Measurements from ENCODE around the gene PLCB1.

The PLCB1 gene

DNA sequence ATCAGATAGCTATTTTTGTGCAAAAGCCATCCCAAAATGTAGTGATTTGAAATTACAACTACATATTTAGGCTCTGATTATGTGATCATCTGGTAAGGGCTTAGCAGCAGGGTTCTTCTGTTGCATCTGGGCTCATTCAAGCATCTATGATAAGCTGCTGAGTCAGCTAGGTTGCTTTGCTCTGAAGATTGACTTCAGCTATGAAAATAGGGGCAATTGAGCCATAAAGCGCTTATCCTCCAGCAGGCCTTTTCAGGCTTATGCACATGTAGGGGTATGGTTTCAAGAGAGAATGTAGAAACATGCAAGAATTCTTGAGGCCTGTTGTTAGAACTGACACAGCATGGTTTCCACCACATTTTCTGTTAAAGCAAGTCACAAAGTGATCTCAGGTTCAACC is 114.1 kb downstream of the PLCB1 start:
- no peak for DNase-seq (ENCODE audit: low spot score)

DNA sequence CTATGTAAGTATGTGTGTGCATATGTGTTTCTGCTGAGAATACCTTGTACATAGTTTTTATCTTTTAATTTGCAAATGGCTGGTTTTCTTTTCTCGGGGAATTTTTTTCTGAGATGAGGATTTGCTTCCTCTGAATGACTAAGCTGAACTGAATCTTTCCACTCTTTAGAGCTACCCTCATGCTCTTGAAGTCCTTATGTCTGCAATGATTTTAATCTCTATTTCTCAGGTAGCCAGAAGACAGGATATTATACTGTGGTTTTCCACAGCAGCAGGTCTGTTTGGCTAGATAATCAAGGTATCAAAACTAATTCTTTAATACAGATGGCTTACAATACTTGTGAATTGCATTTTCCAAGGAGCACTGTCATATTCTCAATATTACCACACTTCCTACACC is 114.7 kb downstream of the PLCB1 start:
- no peak for DNase-seq (ENCODE audit: low spot score)

DNA sequence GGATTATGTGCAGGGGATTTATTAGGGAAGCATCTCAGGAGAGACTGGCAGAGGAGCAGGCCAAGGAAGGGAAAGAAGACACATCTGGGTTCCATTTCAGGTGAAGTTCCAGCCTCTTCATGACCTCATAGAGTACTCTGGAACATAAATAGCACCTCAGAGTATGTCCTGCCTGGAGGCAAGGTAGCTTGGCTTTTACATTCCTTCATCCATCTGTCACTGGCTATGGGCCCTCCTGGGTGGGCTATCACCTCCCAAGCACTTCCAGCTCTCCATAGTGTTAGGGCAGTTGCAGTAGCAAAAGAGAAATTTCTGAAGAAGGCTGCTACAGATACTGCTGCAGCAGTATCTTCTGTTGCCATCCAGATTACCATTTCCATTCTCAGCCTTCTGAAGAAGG is 116.0 kb downstream of the PLCB1 start:
- DNase-seq (ENCODE audit: low spot score) = no peak

DNA sequence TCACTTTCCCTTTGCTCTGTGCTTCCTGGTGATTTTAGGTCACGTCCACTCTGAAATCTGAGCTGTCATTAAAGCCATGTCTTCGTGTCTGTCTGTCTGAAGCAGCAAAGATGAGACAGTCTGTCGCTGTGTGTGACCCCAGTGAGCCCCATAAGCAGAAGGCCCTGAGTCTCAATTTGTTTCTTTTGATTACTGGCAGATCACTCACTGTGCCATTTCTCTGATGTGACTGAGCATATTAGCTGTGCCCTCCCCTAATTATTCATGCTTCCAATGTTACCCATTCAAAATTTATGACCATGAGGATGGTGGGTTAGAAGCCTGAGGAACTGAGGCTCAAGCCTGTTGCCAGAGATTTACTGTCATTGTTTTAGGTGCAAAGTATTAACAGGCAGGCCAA is 117.6 kb downstream of the PLCB1 start:
- no peak for DNase-seq (ENCODE audit: low spot score)

DNA sequence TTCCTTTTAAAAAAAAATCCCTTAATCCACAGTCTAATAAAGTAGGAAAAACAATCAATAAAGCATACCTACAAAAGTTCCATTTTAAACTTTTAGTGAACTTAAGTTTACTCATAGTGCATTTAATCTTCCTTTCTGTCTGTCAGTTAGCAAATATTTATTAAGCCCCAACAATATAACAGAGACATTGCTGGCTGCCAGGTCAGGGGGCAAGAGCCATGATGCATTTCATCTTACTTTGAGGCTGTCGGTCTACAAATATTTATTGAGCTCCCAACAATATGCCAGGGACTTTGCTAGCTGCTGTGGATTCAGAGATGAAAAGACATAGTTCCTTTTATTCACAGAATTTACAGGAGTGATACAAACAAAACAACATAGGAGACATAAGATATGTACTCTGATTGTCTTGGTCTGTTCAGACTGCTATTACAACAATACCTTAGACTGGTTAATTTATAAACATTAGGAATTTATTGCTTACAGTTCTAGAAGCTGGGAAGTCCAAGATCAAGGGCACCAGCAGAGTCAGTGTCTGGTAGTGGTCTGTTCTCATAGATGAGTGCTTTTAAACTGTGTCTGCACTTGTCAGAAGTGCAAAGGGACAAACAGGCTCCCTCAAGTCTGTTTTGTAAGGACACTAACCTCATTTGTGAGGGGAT is 118.6 kb downstream of the PLCB1 start:
- DNase-seq (ENCODE audit: low spot score) = no peak

DNA sequence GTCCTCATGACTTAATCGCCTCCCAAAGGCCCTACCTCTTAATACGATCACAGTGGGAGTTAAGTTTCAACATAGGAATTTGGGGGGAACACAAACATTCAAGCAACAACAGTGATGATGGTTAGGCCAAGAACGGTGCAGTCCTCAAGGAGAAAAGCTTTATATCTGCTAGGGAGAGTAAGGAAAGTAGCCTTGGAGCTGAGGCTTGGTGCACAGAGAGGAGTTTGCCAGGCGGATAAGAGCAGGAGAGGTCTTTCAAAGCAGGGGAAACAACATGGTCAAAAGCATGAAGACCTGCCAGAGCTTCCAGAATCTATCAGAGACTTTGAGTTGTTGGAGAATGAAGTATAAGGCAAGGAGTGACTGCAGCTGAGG is 119.1 kb downstream of the PLCB1 start:
- DNase-seq (ENCODE audit: low spot score) = no peak

DNA sequence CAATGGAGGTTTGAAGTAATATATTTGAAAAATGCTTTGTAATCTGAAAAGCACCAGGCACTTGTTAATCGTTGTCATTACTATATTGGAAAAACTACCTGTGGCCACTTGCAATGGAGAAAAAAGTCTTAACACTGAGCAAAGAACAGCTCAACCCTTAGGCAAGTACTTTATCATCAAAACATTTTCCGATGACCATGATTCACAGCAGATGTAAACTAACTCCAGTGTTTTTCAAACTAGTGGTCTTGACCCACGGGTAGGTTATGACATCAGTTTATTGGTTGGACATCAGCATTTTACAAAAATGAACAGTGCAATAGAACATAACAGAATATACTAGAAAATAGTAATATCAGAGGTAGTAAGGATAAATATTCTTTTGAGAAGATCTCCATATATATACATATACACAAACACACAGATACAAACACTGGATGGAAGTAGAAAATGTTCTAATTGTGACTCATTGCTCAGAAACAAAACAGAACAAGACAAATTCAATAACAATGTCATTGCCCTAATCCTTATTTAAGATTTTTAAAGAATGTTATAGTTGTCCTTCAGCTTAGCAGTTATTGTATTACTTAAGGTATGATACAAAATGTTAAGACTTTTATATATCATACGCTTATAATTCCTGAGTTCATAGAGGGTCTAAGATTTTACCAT is 123.0 kb downstream of the PLCB1 start:
- DNase-seq (ENCODE audit: low spot score) = no peak

DNA sequence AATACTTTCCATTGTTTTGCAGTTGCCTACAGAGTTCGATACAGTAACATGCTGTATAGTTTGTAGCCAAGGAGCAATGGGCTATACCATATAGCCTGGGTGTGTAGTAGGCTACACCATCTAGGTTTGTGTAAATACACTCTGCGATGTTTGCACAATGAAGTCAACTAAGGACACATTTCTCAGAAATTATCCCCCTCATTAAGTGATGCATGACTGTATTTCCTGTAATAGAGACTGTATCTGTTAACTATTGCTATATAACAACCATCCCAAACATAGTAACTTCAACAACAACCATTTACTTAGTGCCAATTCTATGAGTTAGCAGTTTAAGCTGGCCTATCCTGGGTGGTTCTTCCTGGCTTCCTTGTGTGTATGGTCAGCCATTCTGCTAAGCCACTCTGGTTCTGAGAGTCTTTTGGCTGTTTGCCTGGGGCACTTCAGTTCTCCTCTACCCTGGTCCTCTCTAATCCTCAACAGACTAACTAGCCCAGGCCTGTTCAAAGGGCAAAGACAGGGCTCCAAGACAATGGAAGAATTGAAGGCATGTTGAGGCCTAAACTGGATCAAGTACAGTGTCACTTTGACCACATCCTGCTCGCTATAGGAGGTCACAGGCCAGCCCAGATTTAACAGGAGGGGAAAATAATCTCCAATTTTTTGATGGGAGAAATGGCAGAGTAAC is 124.0 kb downstream of the PLCB1 start:
- no peak for DNase-seq (ENCODE audit: low spot score)

DNA sequence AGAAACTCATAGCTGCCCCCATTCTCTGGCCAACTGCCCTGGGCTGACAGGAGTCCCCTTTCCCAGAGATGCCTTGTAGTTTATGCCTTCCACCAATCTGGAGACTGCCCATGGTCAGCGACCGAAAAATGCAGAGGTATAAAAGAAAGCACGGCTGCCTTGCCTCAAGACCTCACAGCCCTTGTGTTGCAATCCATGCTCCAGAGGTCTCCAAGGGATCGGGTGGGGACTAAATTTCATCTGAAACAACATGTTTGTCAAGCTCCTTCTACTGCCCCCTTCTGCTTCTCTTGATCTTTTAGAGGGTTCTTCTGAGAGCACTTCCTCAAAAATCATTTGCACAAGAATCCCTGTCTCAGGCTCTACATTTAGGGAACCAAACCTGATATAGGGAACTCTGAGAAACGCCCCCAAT is 128.8 kb downstream of the PLCB1 start:
- no peak for DNase-seq (ENCODE audit: low spot score)

DNA sequence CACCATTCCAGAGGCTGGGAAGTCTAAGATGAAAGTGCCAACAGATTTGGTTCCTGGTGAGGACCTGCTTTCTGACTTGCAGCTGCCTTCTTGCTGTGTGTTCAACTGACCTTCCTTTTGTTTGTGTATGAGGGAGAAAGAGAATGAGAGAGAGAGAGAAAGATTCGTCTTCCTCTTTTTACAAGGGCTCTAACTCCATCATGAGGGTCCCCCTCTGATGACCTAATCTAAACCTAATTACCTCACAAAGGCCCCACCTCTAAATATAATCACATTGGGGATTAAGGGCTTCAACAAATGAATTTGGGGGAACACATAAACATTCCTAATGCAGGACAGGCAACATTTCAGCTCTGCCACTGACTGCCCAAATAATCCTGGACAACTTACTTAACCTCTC is 130.7 kb downstream of the PLCB1 start:
- DNase-seq (ENCODE audit: low spot score) = no peak

DNA sequence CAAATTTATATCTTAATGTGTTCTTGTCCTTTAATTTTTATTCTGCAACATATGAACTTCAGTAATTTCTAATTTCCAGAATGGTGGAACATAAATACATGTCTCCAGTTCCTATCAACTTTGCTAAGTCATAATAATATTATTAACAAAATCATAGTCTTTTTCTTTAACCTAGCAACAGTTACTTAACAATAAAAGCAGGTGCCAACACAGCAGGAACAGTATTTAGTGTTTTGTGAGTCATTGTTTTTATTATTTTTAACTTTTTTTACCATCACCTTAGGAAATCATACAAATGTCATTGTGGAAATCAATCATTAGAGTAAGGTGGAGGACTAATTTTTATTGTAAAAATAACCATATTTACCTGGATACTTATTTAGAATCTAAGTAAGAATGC is 133.5 kb downstream of the PLCB1 start:
- DNase-seq (ENCODE audit: low spot score) = no peak

DNA sequence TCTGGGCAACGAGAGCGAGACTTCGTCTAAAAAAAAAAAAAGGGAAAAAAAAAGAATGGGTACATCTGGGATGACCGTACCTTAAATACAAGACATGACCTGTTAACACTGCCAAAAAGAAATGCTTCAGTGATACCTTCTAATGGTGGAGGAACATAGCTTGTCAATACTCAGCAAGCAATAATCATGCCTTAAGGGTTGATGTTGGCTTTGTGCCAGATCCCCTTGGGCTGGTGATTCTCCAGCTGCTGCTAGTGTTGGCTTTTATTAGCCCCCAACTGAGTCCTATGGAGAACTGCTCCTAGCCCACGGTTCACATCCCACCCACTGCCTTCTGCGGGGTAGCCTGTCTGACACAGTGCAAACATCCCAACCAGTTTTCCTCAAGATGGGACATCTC is 134.9 kb downstream of the PLCB1 start:
- no peak for DNase-seq (ENCODE audit: low spot score)

DNA sequence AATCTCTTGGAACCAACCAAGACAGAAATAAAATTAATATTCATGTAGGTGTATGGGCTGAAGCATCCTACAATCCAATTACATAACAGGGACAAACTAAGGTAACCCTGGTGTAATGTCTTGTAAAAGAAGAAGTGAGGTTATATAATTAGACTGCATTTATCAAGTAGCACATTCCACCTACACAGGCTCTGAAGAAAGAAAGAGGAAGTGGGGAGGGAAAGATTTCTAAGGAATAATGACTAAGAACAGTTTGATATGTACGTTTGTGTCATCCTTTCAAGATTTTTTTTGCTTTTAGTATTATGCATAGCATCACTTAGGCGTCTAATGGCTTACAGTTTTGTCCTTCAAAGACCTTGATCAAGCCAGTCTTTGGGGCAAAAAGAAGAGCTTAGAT is 139.7 kb downstream of the PLCB1 start:
- DNase-seq (ENCODE audit: low spot score) = no peak

DNA sequence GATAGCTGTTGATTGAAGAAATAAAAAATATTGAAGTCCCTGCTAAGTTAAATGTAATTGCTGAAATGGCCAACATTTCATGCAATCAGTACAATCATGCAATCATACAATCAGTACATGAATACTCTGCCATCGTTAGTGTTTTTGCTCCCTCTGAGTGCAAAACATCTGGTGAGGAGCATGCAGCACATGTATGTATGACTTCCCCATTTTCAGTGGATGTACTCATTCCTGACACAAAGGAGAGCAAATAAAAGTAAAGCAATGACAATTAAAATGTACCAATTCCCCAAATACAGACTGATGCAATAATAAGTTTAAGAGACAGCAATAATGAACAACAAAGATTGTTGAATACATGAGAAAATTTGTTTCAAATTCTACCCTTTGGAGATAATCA is 140.7 kb downstream of the PLCB1 start:
- DNase-seq (ENCODE audit: low spot score) = no peak

DNA sequence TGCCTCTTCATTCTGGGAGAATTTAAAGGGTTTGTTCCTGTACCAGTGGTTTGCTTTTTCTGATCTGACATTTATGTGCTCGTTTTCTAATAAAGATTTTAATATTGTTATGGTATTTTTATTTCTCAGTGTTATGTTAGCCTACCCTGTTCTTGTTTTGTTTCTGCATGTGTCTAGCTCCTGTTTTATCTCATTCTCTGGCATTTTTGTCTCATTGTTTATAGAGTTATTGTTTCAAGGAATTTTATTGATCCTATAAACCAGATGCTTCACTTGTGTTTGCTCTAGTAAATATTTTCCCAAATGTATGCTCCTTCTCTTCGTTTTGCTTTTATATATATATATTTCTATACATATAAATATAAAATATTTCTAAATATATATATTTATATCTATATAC is 152.8 kb downstream of the PLCB1 start:
- no peak for DNase-seq (ENCODE audit: low spot score)

DNA sequence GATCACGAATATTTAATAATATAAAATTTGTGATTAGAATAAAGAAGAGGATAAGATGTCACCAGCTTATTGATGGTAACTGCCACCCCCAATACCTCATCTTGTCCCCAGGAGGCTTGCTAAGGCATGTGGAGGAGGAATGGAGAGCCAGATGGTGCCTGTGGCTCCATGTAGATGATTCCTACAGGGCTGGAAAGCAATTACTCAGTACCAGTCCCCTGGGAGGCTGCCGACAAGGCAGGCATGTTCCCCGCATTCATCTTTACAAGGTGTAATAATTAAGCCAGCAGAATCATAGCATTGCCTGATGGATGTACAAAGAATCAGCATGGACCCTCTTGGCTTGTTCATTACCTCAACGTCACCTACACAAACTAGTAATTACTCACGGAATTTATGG is 155.3 kb downstream of the PLCB1 start:
- DNase-seq (ENCODE audit: low spot score) = no peak

DNA sequence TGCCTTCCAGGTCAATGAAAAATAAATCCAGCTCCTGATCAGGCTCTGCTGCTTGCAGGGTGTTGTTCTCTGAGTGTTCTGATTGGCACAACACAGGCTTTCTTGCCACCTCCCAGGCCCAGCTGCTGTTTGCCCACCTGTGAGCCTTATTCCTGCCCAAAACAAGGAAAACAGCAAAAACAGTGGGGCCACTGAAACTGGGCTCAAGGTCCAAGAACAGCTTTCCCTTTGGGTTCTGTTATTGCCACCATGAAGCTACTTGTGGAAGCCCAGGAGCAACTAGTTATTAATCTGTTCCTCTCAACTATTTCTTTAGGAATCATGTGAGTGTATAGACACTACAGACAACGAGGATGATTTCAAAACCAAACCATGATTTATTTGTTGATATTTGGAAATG is 159.1 kb downstream of the PLCB1 start:
- DNase-seq (ENCODE audit: low spot score) = no peak

DNA sequence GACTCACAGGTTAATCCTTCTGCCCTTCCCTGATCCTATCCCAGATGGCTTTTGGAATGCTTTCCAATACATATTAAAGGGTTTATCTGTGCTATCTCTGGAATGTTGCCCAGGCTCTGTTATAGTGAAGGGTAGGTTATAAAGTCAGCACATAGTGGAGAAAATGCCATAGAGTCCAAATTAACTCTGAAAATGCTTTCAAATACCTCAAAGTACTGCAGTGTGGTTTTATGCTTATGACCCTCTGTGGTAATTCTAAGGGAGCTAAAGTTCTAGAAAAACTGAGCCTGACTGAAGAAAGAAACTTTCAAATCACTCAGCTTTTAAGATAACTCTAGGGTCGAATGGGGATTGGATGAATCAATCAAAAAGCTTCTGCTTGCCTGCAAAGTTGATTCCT is 159.8 kb downstream of the PLCB1 start:
- DNase-seq (ENCODE audit: low spot score) = no peak

DNA sequence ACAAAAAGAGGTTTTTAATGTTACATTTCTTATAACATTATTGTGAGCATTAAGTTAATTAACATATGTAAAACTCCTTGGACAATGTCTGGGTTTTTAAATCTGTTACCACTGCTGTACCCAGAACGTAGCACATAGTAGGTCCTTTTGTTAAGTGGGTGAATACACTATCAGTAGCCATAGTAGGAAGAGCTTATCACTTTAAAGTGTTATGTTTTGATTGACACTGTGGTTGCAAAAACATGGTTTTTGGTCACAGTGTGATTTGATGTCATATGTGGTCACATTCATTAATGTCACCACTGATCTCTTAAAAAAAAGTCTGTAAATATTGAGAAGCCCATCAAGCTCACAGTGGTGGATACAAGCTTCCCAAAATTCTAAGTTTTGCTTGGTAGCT is 160.7 kb downstream of the PLCB1 start:
- no peak for DNase-seq (ENCODE audit: low spot score)

DNA sequence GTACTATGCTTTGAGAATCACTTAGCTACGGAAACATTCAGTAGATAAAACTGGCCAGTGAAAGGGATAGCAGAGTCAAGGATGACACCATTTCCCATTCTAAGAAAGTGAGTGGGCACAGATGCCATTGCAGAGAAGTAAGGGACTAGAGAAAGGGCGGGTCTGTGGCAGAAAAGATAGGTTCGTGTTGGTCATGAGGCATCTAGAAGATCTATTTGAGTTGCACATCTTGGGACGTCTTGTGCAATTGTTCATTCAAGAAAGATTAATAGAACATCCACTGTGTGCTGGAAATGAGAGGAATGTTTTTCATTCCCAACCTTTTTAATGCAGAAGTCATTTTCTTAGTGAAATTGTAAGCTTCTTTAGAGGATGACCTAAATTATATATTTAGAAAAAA is 161.7 kb downstream of the PLCB1 start:
- DNase-seq (ENCODE audit: low spot score) = no peak

DNA sequence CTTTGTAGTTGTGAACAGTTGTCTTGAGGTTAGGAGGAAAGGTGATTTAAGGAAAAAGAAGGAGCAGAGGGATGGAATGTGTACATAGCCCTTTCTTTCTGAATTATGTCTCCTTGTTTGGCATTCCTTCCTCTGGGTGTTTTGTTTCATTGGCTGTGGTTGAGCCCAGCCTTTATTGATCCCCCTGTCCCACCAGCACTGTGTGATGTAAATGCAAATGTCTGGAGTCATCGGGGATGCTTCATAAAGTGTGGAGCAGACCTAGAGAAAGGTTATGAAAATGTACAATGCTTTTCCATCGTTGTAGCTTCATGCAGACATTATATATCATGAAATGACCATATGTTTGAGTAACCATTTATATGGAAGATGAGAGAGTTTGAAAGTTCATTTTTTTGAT is 164.5 kb downstream of the PLCB1 start:
- DNase-seq (ENCODE audit: low spot score) = no peak

DNA sequence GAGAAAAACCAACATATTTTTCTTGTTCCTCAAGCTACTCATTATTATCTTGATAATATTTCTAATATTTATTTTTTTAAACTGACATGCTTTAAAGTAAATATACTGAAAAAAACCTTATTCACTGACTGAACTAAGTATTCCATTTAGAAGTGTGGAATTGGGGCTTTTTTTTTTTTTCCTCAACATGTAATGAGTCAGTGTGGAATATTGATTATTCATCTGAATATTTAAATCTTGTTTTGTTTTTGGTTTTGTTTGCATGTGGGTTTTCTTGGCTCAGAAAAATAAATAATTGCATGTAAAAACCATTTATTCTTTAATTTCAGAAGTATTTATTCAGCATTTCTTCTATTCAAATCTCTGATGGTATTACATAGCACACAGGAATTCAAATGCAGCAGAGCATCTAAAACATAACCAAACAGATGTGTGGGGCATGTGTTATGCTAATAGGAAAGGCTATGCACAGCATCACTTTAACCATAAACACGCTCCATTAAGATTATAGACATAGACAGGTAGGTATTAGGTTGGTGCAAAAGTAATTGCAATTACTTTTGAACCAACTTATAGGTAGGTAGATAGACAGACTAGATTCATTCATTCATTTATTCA is 166.5 kb downstream of the PLCB1 start:
- no peak for DNase-seq (ENCODE audit: low spot score)

DNA sequence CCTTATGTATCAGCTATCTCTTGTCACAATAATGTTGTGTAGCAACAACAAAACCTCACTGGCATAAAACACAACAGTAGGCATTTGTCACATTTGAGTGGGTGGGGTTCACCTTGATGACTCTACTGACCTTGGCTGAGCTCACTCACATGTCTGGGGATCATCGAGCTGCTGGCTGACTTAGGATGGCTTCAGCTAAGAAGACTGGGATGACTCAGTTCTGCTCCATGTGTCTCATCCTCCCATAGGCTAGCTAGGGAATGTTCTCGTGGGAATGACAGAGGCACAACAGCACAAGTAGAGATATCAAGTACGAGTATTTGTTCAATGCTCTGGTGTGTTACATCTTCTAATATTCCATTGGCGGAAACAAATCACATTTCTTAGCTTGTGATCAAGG is 167.9 kb downstream of the PLCB1 start:
- DNase-seq (ENCODE audit: low spot score) = no peak

All from pons (tissue), 1 donor.